H7 (cell line): ENCODE results near the gene ADK. TPM values are rescaled to one million over a fixed set of nuclear protein-coding genes. Genes with fewer than 3 reads are reported as not detected.

Experiments
- DNase-seq: peaks from one replicate; pipeline ENCODE4 v3.0.0; 2012
- H3K27me3 ChIP-seq: 2 replicates; pipeline ENCODE4 v1.6.0; 2011; ENCODE audit warnings: mild to moderate bottlenecking, low read length; ENCODE audit not compliant: control insufficient read depth, insufficient read depth
- H3K36me3 ChIP-seq: replicated peaks from 2 replicates; pipeline ENCODE4 v1.5.1; 2011; ENCODE audit warnings: low read length; ENCODE audit not compliant: control insufficient read depth, insufficient read depth
- H3K4me3 ChIP-seq: 2 replicates; pipeline ENCODE4 v1.5.1; 2011; ENCODE audit warnings: low read depth, mild to moderate bottlenecking, control low read depth, low read length, moderate library complexity; ENCODE audit not compliant: insufficient read depth
- total RNA-seq: library from RNA; depleted of rRNA; stranded (reverse); fragments of >200 nt; shearing (Covaris generic); gene quantifications from 2 replicates; pipeline ENCODE4 v1.2.3, GENCODE V29; 2014

ADK gene
- total RNA-seq, 1 experiment from 2014 or later = 20.1 TPM

DNA sequence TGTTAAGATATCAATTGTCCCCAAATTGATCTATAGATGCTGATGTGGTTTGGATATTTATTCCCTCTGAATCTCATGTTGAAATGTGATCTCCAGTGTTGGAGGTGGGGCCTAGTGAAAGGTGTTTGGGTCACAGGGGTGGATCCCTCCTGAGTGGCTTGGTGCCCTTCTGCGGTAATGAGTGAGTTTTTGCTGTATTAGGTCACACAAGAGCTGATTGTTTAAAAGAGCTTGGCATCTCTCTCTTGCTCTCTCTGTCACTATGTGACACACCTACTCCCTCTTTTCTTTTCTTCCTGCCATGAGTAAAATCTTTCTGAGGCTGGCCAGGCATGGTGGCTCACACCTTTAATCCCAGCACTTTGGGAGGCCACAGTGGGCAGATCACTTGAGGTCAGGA is 577.2 kb downstream of the ADK start:
- DNase-seq = no peak
- no peak overlapping the region for H3K4me3 ChIP-seq
- no peaks in the 10 kb centered on the region for H3K27me3 ChIP-seq
- H3K36me3 ChIP-seq = no peaks in the 10 kb centered on the region

DNA sequence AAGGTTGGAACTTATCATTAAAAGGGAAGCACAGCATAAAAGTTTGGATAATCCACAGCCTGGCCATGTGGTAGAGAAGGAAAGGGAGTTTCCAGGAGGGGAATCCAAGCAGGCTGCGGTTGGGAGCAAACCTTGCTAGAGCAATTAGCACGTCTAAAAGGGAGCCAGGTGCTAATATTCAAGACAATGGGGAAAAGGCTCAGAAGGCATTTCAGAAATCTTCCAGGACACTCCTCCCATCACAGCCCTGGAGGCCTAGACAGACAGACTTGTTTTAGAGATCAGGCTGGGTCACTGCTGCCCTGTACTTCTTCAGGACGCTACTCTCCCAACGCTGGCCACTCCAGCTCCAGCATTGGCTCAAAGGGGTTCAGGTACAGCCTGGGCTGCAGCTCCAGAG is 579.2 kb downstream of the ADK start:
- Histone ChIP-seq H3K27me3 (no peaks in the 10 kb centered on the region), H3K4me3 (no peak overlapping the region), H3K36me3 (no peaks in the 10 kb centered on the region)
- DNase-seq = peak; percentile 43

DNA sequence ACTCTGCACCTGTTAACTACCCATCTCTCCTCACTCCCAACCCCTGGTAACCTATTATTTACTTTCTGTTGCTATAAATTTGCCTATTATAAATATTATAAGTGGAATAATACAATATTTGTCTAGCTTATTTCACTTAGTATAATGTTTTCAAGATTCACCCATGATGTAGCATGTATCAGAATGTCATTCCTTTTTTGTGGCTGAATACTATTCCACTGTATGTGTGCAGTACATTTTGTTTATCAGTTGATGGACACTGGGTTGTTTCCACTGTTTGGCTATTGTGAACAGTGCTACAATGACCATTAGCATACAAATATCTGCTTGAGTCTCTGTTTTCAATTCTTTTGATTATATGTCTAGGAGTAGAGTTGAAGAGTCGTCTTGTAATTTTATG is 582.6 kb downstream of the ADK start:
- DNase-seq = no peak
- H3K27me3 ChIP-seq = no peaks in the 10 kb centered on the region
- H3K4me3 ChIP-seq = no peak overlapping the region
- no peaks in the 10 kb centered on the region for H3K36me3 ChIP-seq

DNA sequence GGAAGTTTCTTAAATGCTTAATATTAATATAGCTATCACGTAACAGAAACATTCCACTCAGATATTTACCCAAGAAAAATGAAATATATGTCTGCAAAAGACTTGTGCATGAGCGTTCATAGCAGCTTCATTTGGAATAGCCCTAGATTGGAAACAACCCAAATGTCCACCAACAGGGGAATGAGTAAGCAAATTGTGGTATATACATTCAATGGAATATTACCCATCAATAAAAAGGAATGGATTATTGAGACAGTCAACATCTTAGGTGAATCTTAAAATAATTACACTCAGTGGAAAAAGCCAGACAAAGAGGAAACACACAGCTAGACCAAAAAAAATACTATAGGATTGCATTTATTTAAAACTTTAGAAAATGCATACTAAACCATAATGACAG is 585.0 kb downstream of the ADK start:
- Histone ChIP-seq H3K27me3 (no peaks in the 10 kb centered on the region), H3K36me3 (no peaks in the 10 kb centered on the region), H3K4me3 (no peak overlapping the region)
- no peak for DNase-seq

DNA sequence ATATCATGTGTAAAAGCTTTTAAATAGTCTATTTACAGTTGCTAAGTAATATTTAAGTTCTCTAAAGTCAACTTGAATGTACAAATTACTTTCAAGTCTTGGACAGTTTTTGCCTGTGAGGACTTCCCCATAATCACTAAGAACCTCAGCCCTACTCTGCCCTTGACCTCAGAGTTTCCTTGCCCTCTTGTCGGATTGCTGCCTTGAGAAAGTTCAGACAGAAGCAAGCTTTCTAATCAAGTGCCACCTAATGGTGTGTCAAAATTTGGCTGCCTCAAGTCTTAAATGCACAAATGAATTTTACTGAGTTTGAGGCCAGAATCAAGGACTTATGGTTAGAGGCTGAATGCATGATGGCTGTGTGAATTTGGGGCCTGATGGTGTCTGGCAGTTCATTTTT is 587.0 kb downstream of the ADK start:
- DNase-seq = no peak
- Histone ChIP-seq H3K27me3 (no peaks in the 10 kb centered on the region), H3K36me3 (no peaks in the 10 kb centered on the region), H3K4me3 (no peak overlapping the region)

DNA sequence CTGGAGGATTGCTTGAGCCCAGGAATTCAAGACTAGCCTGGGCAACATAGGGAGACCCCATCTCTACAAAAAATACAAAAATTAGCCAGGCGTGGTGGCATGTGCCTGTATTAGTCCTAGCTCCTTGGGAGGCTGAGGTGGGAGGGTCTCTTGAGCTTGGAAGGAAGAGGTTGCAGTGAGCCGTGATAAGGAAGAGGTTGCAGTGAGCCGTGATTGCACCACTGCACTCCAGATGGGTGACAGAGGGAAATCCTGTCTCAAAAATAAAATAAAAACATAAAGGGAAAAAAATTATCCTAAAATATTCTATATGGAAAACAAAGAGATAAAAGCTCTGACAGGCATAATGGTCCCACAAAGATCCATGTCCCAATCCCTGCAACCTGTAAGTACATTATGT is 587.5 kb downstream of the ADK start:
- H3K4me3 ChIP-seq = no peak overlapping the region
- H3K36me3 ChIP-seq = no peaks in the 10 kb centered on the region

DNA sequence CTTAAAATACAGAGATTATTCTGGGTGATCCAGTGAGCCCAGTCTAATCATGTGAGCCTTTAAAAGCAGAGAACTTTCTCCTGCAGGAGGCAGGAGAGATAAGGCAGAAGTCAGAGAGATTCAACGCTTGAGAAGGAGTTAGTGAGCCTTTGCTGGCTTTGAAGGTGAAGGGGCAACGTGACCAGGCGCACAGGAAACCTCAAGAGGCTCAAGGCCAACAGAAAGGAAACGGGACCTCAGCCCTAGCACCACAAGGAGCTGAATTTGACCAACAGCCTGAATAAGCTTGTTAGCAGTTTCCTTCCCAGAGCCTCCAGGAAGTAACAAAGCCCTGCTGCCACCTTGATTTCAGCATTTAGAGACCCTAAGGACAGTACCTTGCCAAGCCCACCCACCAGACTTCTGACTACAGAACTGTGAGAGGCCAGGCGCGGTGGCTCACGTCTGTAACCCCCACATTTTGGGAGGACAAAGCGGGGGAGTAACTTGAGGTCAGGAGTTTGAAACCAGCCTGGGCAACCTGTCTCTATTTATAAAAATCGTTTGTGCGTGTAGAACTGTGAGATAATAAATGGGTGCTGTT is 588.1 kb downstream of the ADK start:
- DNase-seq = no peak
- Histone ChIP-seq H3K36me3 (no peaks in the 10 kb centered on the region), H3K4me3 (no peak overlapping the region), H3K27me3 (no peaks in the 10 kb centered on the region)

More for the DNA sequence above, 587.5 kb downstream of the ADK start:
- no peaks in the 10 kb centered on the region for H3K27me3 ChIP-seq
- DNase-seq = no peak

DNA sequence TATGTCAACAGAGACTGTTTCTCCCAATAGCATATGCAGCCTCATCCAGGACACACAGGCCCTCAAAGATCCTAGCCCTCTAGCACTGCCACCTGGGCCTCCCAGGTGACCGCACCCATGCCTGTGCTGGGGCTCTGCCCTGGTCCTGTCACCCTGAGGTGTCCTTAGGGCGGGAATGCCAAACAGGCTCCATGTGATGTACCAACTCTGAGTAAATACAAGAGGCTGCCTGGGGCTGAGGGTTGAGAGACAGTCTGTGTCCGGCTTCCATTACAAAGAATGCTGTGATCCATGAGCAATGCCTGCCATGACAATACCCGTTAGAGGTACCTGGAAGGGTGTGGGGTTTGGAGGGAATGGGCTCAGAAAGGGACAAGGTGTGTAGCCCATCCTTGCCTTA is 592.4 kb downstream of the ADK start:
- no peak for DNase-seq
- no peaks in the 10 kb centered on the region for H3K27me3 ChIP-seq
- no peak overlapping the region for H3K4me3 ChIP-seq
- H3K36me3 ChIP-seq = no peaks in the 10 kb centered on the region

DNA sequence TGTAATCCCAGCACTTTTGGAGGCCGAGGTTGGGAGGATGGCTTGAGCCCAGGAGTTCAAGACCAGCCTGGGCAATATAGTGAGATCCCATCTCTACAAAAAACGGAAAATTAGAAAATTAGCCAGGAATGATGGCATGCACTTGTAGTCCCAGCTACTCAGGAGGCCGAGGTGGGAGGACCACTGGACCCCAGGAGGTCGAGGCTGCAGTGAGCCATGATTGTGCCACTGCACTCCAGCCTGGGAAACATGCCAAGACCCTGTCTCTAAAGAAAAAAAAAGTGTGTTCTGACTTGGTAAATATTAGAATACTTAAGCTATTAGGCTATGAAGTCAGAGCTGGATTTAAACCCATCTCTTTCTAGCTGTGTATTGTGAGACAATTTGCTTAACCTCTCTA is 594.4 kb downstream of the ADK start:
- no peak overlapping the region for H3K4me3 ChIP-seq
- H3K36me3 ChIP-seq = no peaks in the 10 kb centered on the region
- no peak for DNase-seq

DNA sequence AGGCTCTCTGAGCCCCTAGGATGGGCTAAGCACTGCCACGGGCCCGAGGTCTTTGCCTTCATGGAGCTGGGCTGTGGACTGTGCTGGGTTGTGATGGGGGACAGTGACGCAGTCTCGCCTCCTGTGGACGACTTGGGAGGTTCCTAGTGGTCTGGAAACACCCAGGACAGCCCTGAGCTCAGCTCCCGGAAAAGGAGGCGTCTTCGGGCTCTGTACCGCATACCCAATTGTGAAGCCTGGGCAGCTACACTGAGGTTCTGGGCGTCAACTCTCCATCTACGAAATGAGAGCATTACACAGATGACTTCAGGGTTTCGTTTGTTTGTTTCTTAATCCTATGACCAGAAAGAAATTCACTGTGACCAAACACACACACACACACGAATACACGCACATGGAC is 595.8 kb downstream of the ADK start:
- no peak for DNase-seq
- no peaks in the 10 kb centered on the region for H3K36me3 ChIP-seq
- no peaks in the 10 kb centered on the region for H3K27me3 ChIP-seq
- no peak overlapping the region for H3K4me3 ChIP-seq

More for the DNA sequence above, 594.4 kb downstream of the ADK start:
- no peaks in the 10 kb centered on the region for H3K27me3 ChIP-seq

DNA sequence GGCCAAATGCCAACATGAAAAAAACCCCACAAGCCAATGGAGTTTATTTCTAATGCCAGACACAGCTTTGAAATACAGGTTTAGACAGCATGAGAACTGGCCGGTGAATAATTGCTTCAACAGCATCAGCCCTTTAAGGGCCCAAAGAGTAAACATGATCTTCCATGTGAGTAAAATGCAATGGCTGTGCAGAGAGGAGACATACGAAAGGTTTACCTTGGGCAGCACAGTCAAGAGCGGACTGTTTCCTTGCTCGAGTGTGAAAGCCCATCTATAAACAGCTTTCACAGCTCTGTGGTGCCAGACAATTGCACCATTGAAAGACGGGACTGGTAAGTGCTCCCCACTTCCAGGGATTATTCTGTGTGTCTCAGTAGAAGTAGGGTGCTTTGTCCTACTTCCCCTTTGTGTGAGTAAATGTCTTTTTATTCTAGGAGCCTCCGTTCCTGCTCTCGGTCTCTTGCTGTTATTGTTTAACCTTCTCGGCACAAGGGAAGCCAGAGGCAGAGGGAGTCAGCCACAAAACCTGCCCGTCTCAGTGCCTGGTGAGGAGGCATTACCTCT is 597.5 kb downstream of the ADK start:
- no peak for DNase-seq
- Histone ChIP-seq H3K36me3 (no peaks in the 10 kb centered on the region), H3K27me3 (no peaks in the 10 kb centered on the region), H3K4me3 (no peak overlapping the region)

DNA sequence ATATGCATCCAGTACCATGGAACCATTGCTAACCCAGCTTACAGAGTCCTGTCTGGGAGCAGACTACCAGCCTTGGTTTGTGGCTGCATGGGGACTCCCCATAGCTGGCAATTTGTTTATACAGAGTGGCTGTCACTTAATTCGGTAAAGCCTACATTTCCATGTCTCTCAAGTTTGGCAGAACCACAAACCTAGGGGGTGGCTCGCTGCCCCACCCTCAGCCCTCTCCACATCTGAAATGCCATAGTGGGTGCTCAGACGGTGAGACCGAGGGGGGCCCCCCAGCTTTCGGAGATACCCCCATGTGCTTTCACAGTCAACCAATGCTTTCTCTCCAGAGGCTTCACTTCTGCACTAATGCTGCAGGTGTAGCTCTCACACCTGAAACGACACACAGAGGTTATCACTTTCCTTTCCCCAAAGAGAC is 599.8 kb downstream of the ADK start:
- no peak overlapping the region for H3K4me3 ChIP-seq
- H3K36me3 ChIP-seq = no peaks in the 10 kb centered on the region
- DNase-seq = no peak
- H3K27me3 ChIP-seq = no peaks in the 10 kb centered on the region

DNA sequence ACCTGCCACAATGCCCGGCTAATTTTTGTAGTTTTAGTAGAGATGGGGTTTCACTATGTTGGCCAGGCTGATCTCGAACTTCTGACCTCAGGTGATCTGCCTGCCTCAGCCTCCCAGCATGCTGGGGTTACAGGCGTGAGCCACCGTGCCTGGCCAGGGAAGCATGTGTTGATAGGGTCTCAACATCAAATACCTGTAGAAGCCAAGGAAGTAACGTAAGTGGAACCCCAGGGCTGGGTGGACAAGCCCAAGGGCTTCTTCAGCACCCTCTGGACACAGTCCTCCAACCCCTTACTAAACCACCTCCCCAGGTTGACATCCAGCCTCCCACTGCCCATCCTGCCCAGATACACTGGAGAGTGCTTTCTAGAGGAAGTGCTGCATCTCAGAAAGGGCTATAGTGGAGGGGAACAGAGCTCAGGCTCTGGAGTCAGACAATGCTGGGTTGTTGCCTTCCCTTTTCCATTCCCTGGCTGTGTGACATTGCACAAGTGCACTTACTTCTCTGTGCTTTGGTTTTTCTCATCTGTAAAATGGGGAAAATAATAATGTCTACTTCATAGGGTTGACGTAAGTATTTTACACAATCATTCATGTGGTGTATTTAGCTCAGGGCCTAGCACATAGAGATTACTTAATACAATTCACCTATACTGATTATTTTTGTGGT is 601.5 kb downstream of the ADK start:
- Histone ChIP-seq H3K27me3 (no peaks in the 10 kb centered on the region), H3K4me3 (no peak overlapping the region), H3K36me3 (no peaks in the 10 kb centered on the region)
- no peak for DNase-seq

DNA sequence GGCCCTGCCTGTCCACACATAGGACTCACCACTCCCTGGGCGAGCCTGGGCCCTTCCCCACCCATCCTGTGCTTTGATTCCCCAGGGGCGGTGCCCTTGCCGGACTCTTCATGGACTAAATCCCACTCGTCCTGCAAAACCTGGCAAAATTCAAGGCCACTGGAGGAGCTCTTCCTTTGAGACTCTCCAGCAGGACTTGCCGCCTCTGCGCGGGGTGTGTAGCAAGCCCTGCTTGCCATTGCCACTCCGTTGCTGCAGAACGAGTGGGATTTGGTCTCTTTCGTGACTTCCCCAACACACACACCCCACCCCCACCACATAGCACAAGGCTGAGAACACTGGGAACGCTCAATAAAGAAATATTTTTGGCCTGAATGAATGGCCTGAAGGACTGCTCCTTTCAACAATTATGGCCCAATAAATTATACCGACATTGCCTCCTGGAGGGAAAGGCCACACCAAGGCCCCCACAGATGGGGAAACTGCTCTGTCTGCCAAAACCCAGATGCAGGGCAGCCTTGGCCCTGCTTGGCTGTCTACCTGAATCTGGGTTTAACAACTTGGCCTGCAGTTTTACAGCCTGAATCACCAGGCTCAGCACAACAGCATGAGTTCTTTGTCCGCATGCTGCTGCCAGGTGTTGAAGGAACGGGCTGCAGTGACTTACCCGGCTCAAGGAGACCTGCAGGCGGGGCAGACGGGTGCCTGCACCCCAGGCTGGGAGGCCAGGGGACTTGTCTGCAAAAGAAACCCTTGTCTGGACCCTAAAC is 602.6 kb downstream of the ADK start:
- H3K4me3 ChIP-seq = no peak overlapping the region
- DNase-seq = peak; percentile 56
- no peaks in the 10 kb centered on the region for H3K36me3 ChIP-seq
- no peaks in the 10 kb centered on the region for H3K27me3 ChIP-seq

DNA sequence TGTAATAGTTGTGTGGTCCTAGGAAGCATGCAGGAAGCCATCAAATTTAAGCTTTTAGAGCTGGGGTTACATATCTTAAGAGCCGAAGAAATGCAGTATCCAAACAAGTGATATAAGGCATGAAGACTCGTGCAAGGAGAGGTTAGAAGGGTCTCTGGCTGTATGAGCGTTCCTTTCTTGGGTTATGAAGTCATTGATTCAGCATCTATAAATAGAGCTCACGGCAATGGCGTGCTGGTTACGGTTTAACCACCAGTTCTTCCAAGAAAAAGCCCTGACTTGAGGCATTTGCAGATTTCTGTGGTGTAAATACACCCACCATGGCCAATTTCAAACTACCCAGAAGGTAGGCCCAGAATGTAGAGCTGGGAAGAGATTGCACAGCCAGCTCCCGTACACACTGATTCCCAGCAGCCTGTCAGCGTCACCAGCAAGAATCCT is 603.4 kb downstream of the ADK start:
- Histone ChIP-seq H3K27me3 (no peaks in the 10 kb centered on the region), H3K4me3 (no peak overlapping the region), H3K36me3 (no peaks in the 10 kb centered on the region)
- DNase-seq = no peak
